ENCODE results near the gene JMJD6.
"Not testable (repeated sequence)": the region's sequence is repeated elsewhere in the genome, so short reads cannot be mapped to it uniquely, and the experiment has no call there.

JMJD6 gene

DNA sequence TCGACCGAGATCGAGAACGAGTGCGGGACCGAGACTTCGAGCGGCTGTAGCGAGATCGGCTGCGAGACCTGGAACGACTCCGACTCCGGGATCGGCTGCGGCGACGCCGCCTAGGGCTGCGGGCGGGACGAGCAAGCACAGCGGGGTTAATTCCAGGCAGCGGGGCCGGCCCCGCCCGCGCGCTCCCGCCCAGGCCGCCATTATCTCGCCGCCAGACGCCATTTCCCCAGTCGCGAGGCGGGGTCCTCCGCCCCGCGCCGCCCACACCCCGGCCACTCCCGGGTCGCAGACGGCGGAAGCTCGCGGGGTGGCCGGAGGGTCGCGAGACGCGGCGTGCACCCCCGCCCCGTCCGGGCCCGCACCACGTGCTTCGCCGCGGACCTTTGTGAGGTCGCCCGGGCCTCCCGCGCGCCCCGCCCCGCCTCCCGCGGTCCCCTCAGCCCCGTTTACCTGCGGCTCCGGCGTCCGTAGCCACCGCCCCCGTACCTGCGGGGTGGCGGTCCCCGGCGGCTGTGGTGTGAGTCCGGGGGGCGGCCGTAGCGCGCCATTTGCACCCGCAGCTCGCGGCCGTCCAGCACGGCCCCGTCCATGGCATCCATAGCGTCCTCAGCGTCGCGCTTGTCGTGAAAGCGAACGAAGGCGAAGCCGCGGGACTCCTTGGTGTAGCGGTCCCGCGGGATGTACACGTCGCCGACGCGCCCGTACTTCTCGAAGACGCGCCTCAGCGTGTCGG, 10.1 kb upstream of the JMJD6 start:
- peak; percentile 40 for DNase-seq (ENCODE audit: low read depth)

DNA sequence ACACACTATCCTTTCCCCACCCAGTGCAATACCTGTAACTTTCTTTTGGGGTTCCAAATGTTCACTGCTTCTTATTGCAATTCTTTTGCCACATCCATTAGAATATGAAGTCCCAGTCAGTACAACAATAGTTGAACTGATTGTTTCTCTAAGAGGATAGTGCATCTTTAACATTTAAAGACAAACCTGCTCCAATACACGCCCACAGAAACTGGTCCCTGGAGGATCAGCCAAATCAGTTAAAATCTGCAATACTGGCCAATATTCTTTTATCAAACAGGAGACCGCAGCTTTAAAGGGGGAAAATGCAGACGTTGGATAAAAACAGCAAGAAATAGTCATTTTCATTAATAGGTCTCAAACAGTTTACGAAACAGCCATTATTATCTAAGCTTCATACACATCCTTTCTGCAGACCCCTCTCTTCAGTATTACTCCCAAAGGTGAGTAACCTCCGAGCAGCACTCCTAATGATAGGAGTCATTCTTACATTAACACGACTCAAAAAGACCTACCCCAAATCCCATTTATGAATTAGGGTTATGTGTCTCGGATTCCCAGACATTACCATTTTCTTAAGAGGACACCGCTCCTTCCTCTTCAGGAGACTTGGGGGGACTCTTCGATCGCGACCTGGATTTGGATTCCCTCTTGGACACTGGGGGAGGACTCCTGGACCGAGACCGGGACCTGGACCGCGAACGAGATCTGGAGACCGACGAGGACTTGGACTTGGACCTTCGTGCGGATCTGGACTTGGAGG, 9.4 kb upstream of the JMJD6 start:
- DNase-seq (ENCODE audit: low read depth) = no peak

DNA sequence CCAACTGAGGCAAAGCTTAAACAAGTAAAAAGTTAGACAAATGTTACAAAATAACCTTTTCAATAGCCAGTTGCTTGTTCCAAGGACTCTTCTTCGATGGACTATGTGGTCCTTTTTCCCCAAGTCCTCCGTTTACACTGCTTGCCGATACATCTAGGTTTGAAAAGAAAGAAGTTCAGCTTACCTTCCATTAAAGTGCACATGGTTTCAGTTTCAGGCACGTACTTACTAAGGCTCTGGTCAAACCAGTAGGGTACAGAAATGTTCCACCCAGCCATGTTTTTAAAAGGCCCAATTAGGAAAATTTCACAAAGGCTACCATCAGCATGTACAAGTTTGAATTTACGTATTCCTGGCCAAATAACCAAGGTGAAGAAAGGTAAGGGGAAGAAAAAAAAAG, 8.6 kb upstream of the JMJD6 start:
- DNase-seq (ENCODE audit: low read depth) = no peak

DNA sequence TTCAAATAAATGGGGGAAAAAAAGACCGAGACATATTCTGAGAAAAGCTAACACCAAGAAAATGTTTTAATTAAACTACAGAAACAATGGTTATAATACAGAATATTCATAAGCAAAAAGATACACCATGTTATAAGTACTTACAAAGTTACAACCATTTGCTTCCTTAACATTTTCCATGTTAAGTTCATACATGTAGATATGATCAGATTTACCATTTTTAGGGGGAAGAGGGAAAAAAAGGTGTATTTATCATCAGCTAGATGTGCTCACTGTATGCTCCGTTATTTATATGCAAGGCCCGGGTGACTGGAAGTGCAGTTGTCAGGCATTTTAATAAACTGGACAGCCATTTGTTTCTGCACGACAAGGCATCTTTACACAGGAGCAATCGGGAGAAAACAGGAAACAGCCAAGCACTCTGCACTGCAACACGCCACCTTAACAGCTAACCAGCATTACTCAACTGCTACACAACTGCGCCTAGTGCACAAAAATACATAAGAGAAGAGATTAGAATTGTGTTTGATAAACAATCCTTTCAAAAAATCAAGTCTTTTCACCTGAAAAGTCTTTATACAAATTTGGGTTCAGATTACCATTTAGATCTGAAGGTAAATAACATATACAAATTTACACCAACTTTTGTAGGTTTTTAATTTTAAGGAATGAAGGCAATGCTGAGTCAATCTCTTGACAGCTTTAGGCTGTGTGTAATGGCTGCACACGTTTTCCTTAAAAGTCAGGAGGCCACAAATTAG, 7.9 kb upstream of the JMJD6 start:
- DNase-seq (ENCODE audit: low read depth) = no peak

DNA sequence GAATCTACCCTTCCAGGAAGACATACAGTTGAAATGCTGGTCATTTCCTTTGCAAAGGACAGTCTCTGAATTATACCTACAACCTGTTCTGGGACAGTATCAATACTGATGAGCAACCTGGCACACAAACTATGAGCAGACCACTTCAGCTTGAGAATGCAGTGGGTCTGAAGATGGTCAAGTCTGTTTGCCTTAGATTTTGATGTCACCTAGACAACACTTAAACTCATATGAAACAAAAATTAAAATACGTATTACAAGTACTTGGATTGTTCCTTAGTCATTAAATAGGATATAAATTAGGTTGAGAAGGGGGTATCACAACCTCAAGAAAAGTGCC, 7.2 kb upstream of the JMJD6 start:
- no peak for DNase-seq (ENCODE audit: low read depth)

DNA sequence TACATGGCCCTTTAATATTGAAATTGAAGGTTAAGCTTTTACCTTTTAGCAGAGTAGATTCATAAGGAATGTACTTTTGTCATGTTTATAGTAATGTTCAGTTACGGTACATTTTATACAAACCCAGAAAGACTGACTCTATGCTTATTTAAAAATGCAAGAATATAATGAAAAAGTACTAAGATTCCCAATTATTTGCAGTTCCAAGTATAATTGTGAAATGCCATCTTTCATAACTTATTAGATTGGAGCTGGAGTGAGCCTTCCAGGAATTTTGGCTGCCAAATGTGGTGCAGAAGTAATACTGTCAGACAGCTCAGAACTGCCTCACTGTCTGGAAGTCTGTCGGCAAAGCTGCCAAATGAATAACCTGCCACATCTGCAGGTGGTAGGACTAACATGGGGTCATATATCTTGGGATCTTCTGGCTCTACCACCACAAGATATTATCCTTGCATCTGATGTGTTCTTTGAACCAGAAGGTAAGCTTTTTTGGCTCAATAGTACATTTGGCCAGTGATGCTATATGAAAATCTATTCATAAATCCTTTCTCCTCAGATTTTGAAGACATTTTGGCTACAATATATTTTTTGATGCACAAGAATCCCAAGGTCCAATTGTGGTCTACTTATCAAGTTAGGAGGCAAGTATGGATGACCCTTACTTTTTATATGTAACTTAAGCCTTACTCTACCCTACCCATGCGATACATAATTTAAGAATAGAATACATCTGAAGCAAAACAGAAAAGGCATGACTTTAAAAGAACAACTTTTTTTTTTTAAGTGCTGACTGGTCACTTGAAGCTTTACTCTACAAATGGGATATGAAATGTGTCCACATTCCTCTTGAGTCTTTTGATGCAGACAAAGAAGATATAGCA, 6.6 kb upstream of the JMJD6 start:
- DNase-seq (ENCODE audit: low read depth) = no peak

DNA sequence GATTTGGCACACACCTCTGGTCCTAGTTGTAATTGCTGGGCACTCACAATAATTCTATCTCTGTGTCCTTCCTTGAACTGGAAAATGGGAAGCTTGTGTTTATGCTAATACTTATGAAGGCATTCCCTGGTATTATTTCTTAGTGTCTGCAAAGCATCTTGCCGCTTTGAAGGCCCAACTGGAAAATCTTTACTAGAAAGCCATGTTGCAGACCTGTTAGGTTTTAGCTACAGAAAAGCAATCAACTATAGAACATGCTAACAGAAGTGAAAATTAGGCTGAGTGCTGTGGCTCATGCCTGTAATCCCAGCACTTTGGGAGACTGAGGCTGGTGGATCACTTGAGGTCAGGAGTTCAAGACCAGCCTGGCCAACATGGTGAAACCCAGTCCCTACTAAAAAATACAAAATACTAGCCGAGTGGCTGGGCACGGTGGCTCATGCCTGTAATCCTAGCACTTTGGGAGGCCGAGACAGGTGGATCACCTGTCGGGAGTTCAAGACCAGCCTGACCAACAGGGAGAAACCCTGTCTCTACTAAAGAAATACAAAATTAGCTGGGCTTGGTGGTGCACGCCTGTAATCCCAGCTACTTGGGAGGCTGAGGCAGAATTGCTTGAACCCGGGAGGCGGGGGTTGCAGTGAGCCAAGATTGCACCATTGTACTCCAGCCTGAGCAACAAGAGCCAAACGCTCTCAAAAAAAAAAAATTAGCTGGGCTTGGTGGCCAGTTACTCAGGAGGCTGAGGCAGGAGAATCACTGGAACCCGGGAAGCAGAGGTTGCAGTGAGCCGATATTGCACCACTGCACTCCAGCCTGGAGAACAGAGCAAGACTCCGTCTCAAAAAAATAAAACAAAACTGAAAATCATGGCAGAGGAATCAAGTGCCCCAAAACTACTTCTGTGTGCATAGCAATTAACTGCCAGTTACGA, 5.7 kb upstream of the JMJD6 start:
- DNase-seq (ENCODE audit: low read depth) = not testable (repeated sequence)

DNA sequence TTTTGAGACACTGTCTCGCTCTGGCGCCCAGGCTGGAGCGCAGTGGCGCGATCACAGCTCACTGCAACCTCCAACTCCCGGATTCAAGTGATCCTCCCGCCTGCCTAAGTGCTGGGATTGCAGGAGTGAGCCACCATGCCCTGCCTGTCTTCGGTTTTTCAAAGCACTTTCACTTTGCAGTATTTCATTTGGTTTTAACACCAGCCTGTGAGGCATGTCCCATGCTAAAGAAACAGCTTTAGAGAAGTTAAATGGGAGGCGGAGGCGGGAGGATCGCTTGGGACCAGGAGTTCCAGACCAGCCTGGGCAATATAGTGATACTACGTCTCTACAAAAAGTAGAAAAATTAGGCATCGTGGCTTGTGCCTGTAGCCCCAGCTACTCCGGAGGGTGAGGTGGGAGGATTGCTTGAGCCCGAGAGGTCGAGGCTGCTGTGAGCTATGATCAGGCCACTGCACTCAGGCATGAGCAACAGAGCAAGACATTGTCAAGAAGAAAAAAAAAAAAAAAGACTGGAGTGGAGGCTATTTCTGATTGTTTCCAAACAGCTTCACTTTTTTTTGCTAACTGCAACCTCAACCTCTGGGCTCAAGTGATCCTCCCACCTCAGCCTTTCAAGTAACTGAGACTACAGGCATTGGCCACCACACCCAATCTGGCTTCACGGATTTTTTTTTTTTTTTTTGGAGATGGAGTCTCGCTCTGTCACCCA, 1.5 kb upstream of the JMJD6 start:
- DNase-seq (ENCODE audit: low read depth) = no peak

DNA sequence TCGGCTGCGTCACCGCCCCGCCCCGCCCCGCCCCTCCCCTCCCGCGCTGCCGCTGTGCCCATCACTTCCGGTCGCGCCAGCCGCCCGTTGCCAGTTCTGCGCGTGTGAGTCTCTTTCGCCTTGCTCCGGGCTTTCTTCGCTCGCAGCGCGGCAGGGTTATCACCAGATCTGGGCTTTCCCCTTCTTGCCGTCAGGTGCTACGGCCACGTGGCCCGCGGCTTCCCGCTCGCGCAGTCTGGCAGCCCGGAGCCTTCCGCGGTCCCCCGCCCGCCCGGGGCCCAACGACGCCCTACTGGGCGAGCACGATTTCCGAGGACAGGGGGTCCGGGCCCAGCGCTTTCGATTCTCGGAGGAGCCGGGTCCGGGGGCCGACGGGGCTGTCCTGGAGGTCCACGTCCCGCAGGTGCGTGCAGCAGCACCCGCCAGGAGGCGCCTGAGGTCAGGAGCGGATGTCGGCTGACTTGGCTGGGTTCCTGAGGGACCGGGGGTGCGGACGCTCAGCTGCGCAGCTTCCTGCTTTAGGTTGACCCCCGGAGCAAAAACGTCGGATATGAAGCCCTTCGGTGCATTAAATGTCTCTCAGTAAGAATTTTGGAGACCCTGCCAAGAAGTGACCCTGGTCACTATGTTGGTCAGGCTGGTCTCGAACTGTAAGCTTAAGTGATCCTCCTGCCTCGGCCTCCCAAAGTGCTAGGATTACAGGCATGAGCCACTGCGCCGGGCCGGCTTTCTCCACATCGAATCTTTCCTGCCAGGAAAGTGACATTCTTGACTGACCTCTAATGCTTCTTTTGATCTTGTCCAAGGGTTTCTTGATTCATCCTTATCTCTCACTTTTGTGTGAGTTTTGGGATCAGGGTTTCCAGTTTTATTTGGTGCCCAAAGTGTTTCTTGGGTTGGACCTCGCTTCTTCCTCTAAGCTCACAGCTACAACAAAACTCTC, 641 bp upstream of the JMJD6 start, which contains the start of gene METTL23:
TSS of gene METTL23 (plus strand) at position 64 of the 943 bp plus-strand sequence. CDS start 2,872 bp downstream, outside the sequence.
- peak; percentile 74 for DNase-seq (ENCODE audit: low read depth)

DNA sequence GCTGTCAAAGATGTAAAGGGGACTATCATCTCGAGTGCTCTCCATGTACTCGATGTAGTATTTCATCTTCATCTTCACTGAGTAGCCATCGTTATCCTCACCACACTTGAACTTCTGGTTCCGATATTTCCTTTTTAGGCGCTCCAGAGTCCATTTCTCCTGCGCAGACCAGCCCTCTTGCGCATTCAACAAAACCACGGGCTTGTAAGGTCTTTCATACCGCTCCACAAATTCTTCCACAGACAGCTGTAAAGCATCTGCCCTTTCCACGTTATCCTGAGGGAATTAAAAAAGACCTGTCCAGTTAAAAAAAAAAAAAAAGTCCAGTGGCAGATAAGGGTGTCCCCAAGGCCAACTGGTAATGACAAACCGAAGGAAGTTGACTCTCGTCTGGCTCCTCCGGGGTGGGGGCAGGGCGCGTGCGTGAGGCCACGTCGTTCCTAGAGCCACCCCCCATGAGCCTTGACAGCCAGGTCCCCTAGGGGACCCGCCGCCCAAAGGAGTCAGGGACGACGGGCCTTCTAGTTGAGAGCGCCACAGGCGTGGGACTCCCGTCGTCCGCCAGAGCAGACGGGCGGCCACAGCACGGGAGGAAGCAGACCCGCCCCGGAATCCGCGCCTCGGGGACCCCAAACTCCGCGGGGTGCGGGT, 701 bp downstream of the JMJD6 start:
- DNase-seq (ENCODE audit: low read depth) = peak; percentile 43

DNA sequence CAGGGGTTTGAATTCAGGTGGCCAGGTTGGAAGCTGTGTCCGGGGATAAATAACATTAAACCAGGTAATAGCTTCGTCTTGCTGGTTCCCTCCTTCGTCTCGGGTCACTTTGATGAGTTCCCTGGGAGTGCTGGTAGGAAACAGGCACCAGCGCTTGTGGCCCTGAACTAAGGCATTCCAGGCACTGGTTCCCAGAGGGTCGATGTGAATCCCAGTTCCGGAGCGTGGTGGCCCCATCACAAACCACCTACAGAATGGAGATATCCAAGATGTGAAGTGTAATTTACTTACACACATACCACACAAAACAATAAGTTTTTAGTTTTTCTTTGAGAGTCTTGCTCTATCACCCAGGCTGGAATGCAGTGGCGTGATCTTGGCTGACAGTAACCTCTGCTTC, 2.6 kb downstream of the JMJD6 start:
- no peak for DNase-seq (ENCODE audit: low read depth)

DNA sequence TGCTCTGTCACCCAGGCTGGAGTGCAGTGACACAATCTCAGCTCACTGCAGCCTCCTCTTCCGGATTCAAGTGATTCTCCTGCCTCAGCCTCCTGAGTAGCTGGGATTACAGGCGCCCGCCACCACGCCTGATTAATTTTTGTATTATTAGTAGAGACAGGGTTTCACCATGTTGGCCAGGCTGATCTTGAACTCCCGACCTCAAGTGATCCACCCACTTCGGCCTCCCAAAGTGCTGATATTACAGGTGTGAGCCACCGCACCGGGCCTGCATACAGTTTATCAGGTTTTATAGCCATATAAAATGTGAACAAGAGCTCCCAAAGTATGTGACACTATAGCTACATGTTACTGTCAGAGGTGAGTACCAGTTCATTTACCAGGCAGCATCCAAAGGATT, 3.4 kb downstream of the JMJD6 start:
- not testable (repeated sequence) for DNase-seq (ENCODE audit: low read depth)

DNA sequence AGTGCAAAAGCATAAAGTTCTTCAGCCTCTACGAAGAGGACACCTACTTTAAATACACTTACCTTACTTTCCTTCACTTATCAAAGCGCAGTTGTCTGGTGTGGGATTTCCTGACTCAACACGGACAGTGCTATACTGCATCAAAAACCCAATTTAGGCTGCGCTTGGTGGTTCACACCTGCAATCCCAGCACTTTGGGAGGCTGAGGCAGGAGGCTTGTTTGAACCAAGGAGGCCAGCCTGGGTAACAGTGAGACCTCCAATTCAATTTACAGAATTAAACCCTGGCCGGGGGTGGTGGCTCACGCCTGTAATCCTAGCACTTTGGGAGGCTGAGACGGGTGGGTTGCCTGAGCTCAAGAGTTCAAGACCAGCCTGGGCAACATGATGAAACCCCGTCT, 4.1 kb downstream of the JMJD6 start:
- DNase-seq (ENCODE audit: low read depth) = no peak

DNA sequence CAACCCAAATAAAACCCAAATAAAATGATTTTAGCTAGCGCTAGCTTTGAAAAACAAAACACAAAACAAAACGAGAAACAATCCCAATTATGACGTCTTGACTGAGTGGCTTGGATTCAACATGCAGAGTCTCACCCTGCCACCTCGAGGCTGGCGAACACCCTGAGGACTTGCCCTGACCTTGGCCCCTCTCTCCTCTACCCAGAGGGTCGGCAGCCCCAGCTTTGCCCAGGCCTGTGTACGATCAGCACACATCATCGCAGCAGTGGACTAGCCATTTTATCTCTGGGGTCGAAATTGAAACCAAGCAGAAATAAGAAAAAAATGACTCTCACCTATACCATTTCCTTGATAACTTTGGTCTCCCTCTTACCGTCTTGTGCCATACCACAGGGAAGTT, 4.9 kb downstream of the JMJD6 start:
- DNase-seq (ENCODE audit: low read depth) = no peak

DNA sequence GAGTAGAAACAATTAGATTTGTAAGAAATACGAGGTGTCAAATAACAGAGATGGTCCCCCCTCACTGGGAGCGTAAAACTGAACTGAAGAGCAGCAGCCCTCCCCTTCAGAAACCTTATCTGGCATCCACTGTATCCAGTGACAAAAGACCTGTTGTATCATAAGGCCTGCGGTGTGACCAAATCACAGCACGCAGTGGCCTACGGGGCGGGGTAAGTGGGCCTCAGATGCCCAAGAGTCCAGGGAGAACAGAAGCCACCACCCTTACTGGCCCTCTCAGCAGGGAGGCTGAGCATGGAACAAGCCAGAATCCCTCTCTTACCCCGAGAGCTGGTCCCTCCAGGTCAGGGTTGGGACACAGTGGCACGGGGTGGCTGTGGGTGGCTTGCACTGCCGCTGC, 5.5 kb downstream of the JMJD6 start:
- DNase-seq (ENCODE audit: low read depth) = no peak

DNA sequence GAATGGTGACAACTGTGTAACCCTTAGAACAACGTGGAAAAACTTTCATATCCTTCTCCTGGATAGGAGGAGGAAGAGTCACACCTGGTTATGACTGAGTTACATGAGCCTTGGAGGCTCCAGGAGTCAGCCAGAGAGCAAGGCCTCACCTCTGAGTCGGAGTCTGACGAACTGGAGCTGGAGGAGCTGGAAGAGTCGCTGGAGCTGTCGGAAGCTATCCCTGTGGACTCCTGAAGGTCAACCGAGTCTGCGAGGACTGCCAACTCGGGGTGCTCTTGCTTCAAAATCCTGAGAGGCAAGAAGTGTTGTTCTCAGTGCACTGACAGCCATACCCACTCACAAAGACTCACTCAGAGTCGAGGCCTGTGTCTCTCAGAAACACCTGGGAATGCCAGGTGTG, 6.2 kb downstream of the JMJD6 start:
- DNase-seq (ENCODE audit: low read depth) = no peak

DNA sequence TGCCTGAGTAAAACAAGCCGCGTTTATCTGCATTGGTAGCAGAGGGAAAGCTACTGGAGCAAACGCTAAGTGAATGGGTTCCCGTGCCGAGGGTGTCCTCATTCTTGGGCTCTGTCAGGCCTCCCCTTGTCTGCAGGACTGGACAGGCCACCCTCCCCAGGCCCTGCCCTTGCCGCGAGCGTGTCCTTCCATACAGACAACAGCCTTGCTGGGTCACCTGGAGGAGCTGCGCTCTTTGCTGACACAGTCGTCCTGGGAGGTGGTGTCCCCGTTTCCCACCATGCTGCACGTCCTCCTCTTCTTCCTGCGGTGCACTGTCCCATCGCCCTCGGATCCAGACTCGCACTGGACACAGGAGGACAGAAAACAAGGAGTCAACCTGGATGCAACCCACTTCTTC, 7.9 kb downstream of the JMJD6 start:
- no peak for DNase-seq (ENCODE audit: low read depth)

DNA sequence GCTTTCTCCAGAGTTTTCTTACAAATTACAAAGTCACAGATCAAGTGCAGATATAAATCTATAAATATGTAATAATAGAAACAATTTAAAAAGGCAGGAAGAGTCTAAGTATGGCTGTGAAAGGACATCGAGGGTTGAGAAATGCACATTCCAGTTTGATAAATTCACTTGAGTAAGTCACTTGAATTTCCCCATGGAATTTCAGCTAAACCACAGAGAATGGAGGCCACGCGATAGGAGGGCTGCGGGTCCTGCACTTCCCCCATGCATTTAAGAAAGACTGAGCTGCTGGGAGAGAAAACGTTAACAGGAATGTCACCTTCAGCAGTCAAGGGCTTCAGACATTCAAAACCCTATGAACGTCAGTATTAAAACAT, 9.6 kb downstream of the JMJD6 start:
- no peak for DNase-seq (ENCODE audit: low read depth)
